SK-N-SH (cell line): ENCODE data around the gene HOXA2. TPM values are rescaled to one million over a fixed set of nuclear protein-coding genes. Genes with fewer than 3 reads are reported as not detected.

ENCODE experiments used
- CTCF ChIA-PET: fragments of 300-600, 350-600 bp; formaldehyde crosslinking; extraction: SDS; loops from one replicate; lab custom pipeline; 2021; lab: Yijun Ruan, JAX
- POLR2A ChIA-PET: fragments of 350-600 bp; sonication (Branson Sonifier 250); formaldehyde crosslinking; extraction: SDS; loops from one replicate; lab custom pipeline; 2020; ENCODE audit warnings: antibody characterized with exemption, inconsistent platforms; lab: Yijun Ruan, JAX
- DNase-seq: peaks from one replicate; pipeline ENCODE4 v3.0.0; 2012
- H2AFZ ChIP-seq: fragments of 200-600 bp; sonication (generic); 2 replicates; pipeline ENCODE4 v1.8.1; 2016; ENCODE audit warnings: antibody characterized with exemption, mild to moderate bottlenecking, low read depth
- H3F3A ChIP-seq: fragments of 200-600 bp; sonication (generic); replicated peaks from 2 replicates; pipeline ENCODE3; 2016; ENCODE audit warnings: antibody characterized with exemption, mild to moderate bottlenecking; ENCODE audit not compliant: insufficient read depth
- H3K27ac ChIP-seq, 2 experiments: fragments of 200-500 bp in 1 of 2; fragments of 200-600 bp in 1 of 2; sonication (Bioruptor generic) in 1 of 2; sonication (generic), shearing (Covaris generic) in 1 of 2; 2 replicates each; pipeline versions ENCODE4 v1.5.1 to v1.6.1; 2014 to 2016; ENCODE audit warnings: low read depth in 2 of 2, inconsistent platforms in 1 of 2, low read length in 1 of 2, mild to moderate bottlenecking in 1 of 2, mixed read lengths in 1 of 2
- H3K27me3 ChIP-seq: fragments of 200-600 bp; sonication (generic), shearing (Covaris generic); 2 replicates; pipeline ENCODE4 v1.6.1; 2016; ENCODE audit warnings: mixed run types; ENCODE audit not compliant: insufficient read depth
- H3K36me3 ChIP-seq, 2 experiments: fragments of 200-500 bp in 1 of 2; fragments of 200-600 bp in 1 of 2; sonication (Bioruptor generic) in 1 of 2; sonication (generic) in 1 of 2; replicated peaks in 1 of 2; 2 replicates each; pipeline versions ENCODE3 to v1.5.1; 2014 to 2016; ENCODE audit warnings: low read length in 1 of 2, mild to moderate bottlenecking in 1 of 2; ENCODE audit not compliant: insufficient read depth in 2 of 2, control insufficient read depth in 1 of 2
- H3K4me1 ChIP-seq, 2 experiments: fragments of 200-500 bp in 1 of 2; fragments of 200-600 bp in 1 of 2; sonication (Bioruptor generic) in 1 of 2; sonication (generic), shearing (Covaris generic) in 1 of 2; 2 replicates each; pipeline versions ENCODE4 v1.5.1 to v1.6.1; 2014 to 2016; ENCODE audit warnings: low read depth in 1 of 2, low read length in 1 of 2, mixed run types in 1 of 2; ENCODE audit not compliant: insufficient read depth in 2 of 2, control insufficient read depth in 1 of 2
- H3K4me2 ChIP-seq: fragments of 200-600 bp; sonication (generic), shearing (Covaris generic); 2 replicates; pipeline ENCODE4 v1.6.1; 2017; ENCODE audit warnings: mixed run types
- H3K4me3 ChIP-seq, 2 experiments: fragments of 200-500 bp in 1 of 2; fragments of 200-600 bp in 1 of 2; sonication (Bioruptor generic) in 1 of 2; sonication (generic), shearing (Covaris generic) in 1 of 2; 2 replicates each; pipeline versions ENCODE4 v1.5.1 to v1.8.1; 2014 to 2016; ENCODE audit warnings: low read depth in 2 of 2, inconsistent platforms in 1 of 2, low read length in 1 of 2, mild to moderate bottlenecking in 1 of 2, mixed read lengths in 1 of 2, moderate library complexity in 1 of 2
- H3K79me2 ChIP-seq: fragments of 200-600 bp; sonication (generic); 2 replicates; pipeline ENCODE4 v1.8.1; 2017; ENCODE audit warnings: mild to moderate bottlenecking; ENCODE audit not compliant: insufficient read depth
- H3K9ac ChIP-seq: fragments of 200-600 bp; sonication (generic); 2 replicates; pipeline ENCODE4 v1.6.1; 2017; ENCODE audit warnings: mixed run types
- H3K9me2 ChIP-seq: fragments of 200-600 bp; sonication (generic); 2 replicates; pipeline ENCODE4 v1.6.1; 2017; ENCODE audit warnings: mixed run types
- H3K9me3 ChIP-seq: fragments of 200-600 bp; sonication (generic); 2 replicates; pipeline ENCODE4 v1.6.1; 2017; ENCODE audit warnings: mixed run types, mild to moderate bottlenecking, moderate library complexity
- H4K20me1 ChIP-seq: fragments of 200-600 bp; sonication (generic); 2 replicates; pipeline ENCODE4 v1.6.1; 2017; ENCODE audit warnings: mild to moderate bottlenecking, mixed run types; ENCODE audit not compliant: insufficient read depth
- EZH2phosphoT487 ChIP-seq: fragments of 200-600 bp; sonication (generic); IDR thresholded peaks from 2 replicates; pipeline ENCODE4 v1.6.1; 2017; ENCODE audit warnings: low read depth, mixed run types, mild to moderate bottlenecking, antibody characterized with exemption, moderate library complexity, borderline replicate concordance
- FOSL2 ChIP-seq: IDR thresholded peaks from 2 replicates; pipeline ENCODE4 v1.4.0; 2012; ENCODE audit warnings: low read depth, mild to moderate bottlenecking, moderate library complexity, borderline replicate concordance
- FOXJ3 ChIP-seq: sonication (generic); formaldehyde crosslinking; IDR thresholded peaks from 2 replicates; pipeline ENCODE4 v1.5.1; 2020; ENCODE audit warnings: mild to moderate bottlenecking, missing genetic modification reagents
- FOXM1 ChIP-seq: IDR thresholded peaks from 2 replicates; pipeline ENCODE4 v1.4.0; 2012; ENCODE audit warnings: low read depth, mild to moderate bottlenecking
- GABPA ChIP-seq: IDR thresholded peaks from 2 replicates; pipeline ENCODE4 v1.4.0; 2012; ENCODE audit warnings: low read depth, mild to moderate bottlenecking
- GATA2 ChIP-seq: sonication (generic); formaldehyde crosslinking; IDR thresholded peaks from 2 replicates; pipeline ENCODE4 v1.5.0; 2020; ENCODE audit warnings: mild to moderate bottlenecking, missing genetic modification reagents
- IRF3 ChIP-seq: fragments of 150-350 bp; IDR thresholded peaks from 2 replicates; pipeline ENCODE4 v1.6.1; 2016; ENCODE audit warnings: mild to moderate bottlenecking, low read depth, low read length
- JUND ChIP-seq: IDR thresholded peaks from 2 replicates; pipeline ENCODE4 v1.4.0; 2012
- MAX ChIP-seq: IDR thresholded peaks from 2 replicates; pipeline ENCODE4 v1.4.0; 2012; ENCODE audit warnings: low read depth
- MXI1 ChIP-seq: IDR thresholded peaks from 2 replicates; pipeline ENCODE4 v1.6.1; 2012; ENCODE audit warnings: mild to moderate bottlenecking, low read depth, low read length, improper control_type of control experiment
- NFIC ChIP-seq: IDR thresholded peaks from 2 replicates; pipeline ENCODE4 v1.4.0; 2012; ENCODE audit warnings: borderline replicate concordance
- RCOR1 ChIP-seq: fragments of 150-350 bp; IDR thresholded peaks from 2 replicates; pipeline ENCODE4 v1.6.1; 2017; ENCODE audit warnings: antibody characterized with exemption, low read length
- SMC3 ChIP-seq: IDR thresholded peaks from 2 replicates; pipeline ENCODE4 v1.6.1; 2012; ENCODE audit warnings: low read depth, low read length, improper control_type of control experiment
- ZBTB33 ChIP-seq: IDR thresholded peaks from 2 replicates; pipeline ENCODE4 v1.4.0; 2012; ENCODE audit warnings: low read depth, borderline replicate concordance
- WGBS: methylation state at CpG from one replicate; pipeline ENCODE4 v1.1.6; 2017; ENCODE audit warnings: low lambda C conversion rate; 5-methylcytosine and 5-hydroxymethylcytosine counted together
- polyA plus RNA-seq, 3 experiments: library from polyadenylated mRNA; depleted of rRNA; stranded (reverse); fragments of >200 nt; gene quantifications; 2 replicates each; pipeline ENCODE4 v1.2.3, GENCODE V29; 2012
- TF ChIP-seq, protein P1 (sequence below): IDR thresholded peaks from 2 replicates; pipeline ENCODE4 v1.6.1; 2012; ENCODE audit warnings: mild to moderate bottlenecking, low read depth, low read length, moderate library complexity
- TF ChIP-seq, protein P2 (sequence below): IDR thresholded peaks from 2 replicates; pipeline ENCODE4; 2012

HOXA2 gene
- polyA plus RNA-seq, 1 of the 3 experiments (the other 2 are of a cell fraction), result not detected

GRCh38 chr7:27098578-27099451 lies 3.7 kb downstream of the HOXA2 start:
- H4K20me1 ChIP-seq, result no peaks in the 10 kb centered on the region
- DNase-seq, result no peak
- TF ChIP-seq IRF3, result no peak
- TF ChIP-seq EZH2phosphoT487, result 0 out of 2 replicates have a peak, but pooled peaks have one; percentile 0
- POLR2A ChIA-PET, result no interaction called here
- H3K79me2 ChIP-seq, result no peaks in the 10 kb centered on the region
- H3K4me3 ChIP-seq, result no peak overlapping the region
- no peaks in the 10 kb centered on the region for H3K36me3 ChIP-seq
- CTCF ChIA-PET, result interaction anchor here (0.7 to 2.7 kb wide), 10 partner anchors 15 to 375 kb away, joined by 3 to 8 read pairs (median 3); partner anchors contain the start of gene HOXA5
- H3K9me3 ChIP-seq, result no peaks in the 10 kb centered on the region
- no peak overlapping the region for H3K9ac ChIP-seq
- H3F3A ChIP-seq, result no peaks in the 10 kb centered on the region
- no peak overlapping the region for H3K27ac ChIP-seq
- no peaks in the 10 kb centered on the region; a peak in 1 of 4 replicates for H3K4me1 ChIP-seq
- H3K27me3 ChIP-seq, result peaks cover 98% of the 10 kb centered on the region
- no peak overlapping the region for H2AFZ ChIP-seq
- no peaks in the 10 kb centered on the region for H3K9me2 ChIP-seq
- H3K4me2 ChIP-seq, result no peak overlapping the region
- 17% methylated on average over 38 of the region's 38 CpGs for WGBS

GRCh38 chr7:27097686-27098577 lies 4.6 kb downstream of the HOXA2 start:
- Histone ChIP-seq H3K79me2 (no peaks in the 10 kb centered on the region), H3F3A (no peaks in the 10 kb centered on the region), H4K20me1 (no peaks in the 10 kb centered on the region), H3K27ac (no peak overlapping the region), H3K9me3 (no peaks in the 10 kb centered on the region), H3K4me3 (no peak overlapping the region), H3K36me3 (no peaks in the 10 kb centered on the region), H3K27me3 (peaks cover 97% of the 10 kb centered on the region), H2AFZ (no peak overlapping the region), H3K9me2 (no peaks in the 10 kb centered on the region), H3K4me2 (no peak overlapping the region), H3K4me1 (no peaks in the 10 kb centered on the region; a peak in 1 of 4 replicates), H3K9ac (no peak overlapping the region)
- ChIA-PET CTCF (interaction anchor here (0.7 to 2.7 kb wide), 7 partner anchors 8 to 244 kb away, joined by 3 to 8 read pairs (median 4); partner anchors contain the start of gene HOXA5), POLR2A (interaction anchor here (0.6 kb wide), 1 partner anchor 51 kb away, joined by 3 read pairs; no protein-coding TSS in a partner anchor)
- WGBS, result 14% methylated on average over 35 of the region's 35 CpGs
- no peak for DNase-seq
- TF ChIP-seq FOXM1 (no peak), MXI1 (no peak), NFIC (no peak), RCOR1 (no peak), SMC3 (no peak), GABPA (no peak), JUND (no peak), GATA2 (CRISPR knock-in tag) (no peak), FOXJ3 (CRISPR knock-in tag) (no peak), MAX (no peak), ZBTB33 (no peak), FOSL2 (no peak)
- TF ChIP-seq, protein P1, sequence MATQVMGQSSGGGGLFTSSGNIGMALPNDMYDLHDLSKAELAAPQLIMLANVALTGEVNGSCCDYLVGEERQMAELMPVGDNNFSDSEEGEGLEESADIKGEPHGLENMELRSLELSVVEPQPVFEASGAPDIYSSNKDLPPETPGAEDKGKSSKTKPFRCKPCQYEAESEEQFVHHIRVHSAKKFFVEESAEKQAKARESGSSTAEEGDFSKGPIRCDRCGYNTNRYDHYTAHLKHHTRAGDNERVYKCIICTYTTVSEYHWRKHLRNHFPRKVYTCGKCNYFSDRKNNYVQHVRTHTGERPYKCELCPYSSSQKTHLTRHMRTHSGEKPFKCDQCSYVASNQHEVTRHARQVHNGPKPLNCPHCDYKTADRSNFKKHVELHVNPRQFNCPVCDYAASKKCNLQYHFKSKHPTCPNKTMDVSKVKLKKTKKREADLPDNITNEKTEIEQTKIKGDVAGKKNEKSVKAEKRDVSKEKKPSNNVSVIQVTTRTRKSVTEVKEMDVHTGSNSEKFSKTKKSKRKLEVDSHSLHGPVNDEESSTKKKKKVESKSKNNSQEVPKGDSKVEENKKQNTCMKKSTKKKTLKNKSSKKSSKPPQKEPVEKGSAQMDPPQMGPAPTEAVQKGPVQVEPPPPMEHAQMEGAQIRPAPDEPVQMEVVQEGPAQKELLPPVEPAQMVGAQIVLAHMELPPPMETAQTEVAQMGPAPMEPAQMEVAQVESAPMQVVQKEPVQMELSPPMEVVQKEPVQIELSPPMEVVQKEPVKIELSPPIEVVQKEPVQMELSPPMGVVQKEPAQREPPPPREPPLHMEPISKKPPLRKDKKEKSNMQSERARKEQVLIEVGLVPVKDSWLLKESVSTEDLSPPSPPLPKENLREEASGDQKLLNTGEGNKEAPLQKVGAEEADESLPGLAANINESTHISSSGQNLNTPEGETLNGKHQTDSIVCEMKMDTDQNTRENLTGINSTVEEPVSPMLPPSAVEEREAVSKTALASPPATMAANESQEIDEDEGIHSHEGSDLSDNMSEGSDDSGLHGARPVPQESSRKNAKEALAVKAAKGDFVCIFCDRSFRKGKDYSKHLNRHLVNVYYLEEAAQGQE, result no peak
- TF ChIP-seq, protein P2, sequence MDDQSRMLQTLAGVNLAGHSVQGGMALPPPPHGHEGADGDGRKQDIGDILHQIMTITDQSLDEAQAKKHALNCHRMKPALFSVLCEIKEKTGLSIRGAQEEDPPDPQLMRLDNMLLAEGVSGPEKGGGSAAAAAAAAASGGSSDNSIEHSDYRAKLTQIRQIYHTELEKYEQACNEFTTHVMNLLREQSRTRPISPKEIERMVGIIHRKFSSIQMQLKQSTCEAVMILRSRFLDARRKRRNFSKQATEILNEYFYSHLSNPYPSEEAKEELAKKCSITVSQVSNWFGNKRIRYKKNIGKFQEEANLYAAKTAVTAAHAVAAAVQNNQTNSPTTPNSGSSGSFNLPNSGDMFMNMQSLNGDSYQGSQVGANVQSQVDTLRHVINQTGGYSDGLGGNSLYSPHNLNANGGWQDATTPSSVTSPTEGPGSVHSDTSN, result no peak
